AG04450 (cell line): Measurements from ENCODE around the gene CHAT. TPM values are rescaled to one million over a fixed set of nuclear protein-coding genes. Genes with fewer than 3 reads are reported as not detected.

Experiments
- CTCF ChIA-PET: fragments of 300-600, 350-600 bp; formaldehyde crosslinking; extraction: SDS; loops from one replicate; lab custom pipeline; 2022; ENCODE audit warnings: antibody characterized with exemption, inconsistent platforms; lab: Charles Lee
- POLR2A ChIA-PET: fragments of 350-600 bp; formaldehyde crosslinking; extraction: SDS; loops from one replicate; lab custom pipeline; 2021; ENCODE audit warnings: antibody characterized with exemption, inconsistent platforms; lab: Yijun Ruan, JAX
- DNase-seq: peaks from one replicate; pipeline ENCODE4 v3.0.0-alpha.2; 2011; ENCODE audit warnings: low read depth, low spot score
- H3K27ac ChIP-seq: one replicate; pipeline ENCODE4 v1.5.1; 2012; ENCODE audit warnings: low read depth, low read length, control low read depth
- H3K27me3 ChIP-seq: one replicate; pipeline ENCODE4 v1.6.0; 2012; ENCODE audit warnings: low read length; ENCODE audit not compliant: control insufficient read depth, insufficient read depth
- H3K4me3 ChIP-seq: 2 replicates; pipeline ENCODE4 v1.5.1; 2011; ENCODE audit warnings: mild to moderate bottlenecking, low read depth, low read length, control low read depth
- H3K9me3 ChIP-seq: 2 replicates; pipeline ENCODE4 v1.5.1; 2012; ENCODE audit warnings: low read length; ENCODE audit not compliant: control insufficient read depth, insufficient read depth
- CTCF ChIP-seq: IDR thresholded peaks from 2 replicates; pipeline ENCODE4 v1.5.1; 2011; ENCODE audit warnings: low read depth, low read length, control low read depth, inconsistent platforms
- polyA plus RNA-seq: library from polyadenylated mRNA; depleted of rRNA; stranded (reverse); fragments of >200 nt; gene quantifications from 2 replicates; pipeline ENCODE4 v1.2.3, GENCODE V29; 2011

The CHAT gene
- polyA plus RNA-seq, 1 experiment: not detected

- ChIA-PET CTCF (no interaction called here), POLR2A (no interaction called here)
- H3K27ac ChIP-seq: no peak overlapping the region
- H3K4me3 ChIP-seq: no peak overlapping the region
- TF ChIP-seq CTCF: no peak
- DNase-seq: no peak
- H3K9me3 ChIP-seq: no peaks in the 10 kb centered on the region
- H3K27me3 ChIP-seq: peaks cover 50% of the 10 kb centered on the region
Observed at GRCh38 chr10:49688920-49689319, 75.1 kb downstream of the CHAT start.

- CTCF ChIA-PET: no interaction called here
- Histone ChIP-seq H3K9me3 (no peaks in the 10 kb centered on the region), H3K27me3 (peaks cover 50% of the 10 kb centered on the region), H3K4me3 (no peak overlapping the region), H3K27ac (no peak overlapping the region)
- no peak for TF ChIP-seq CTCF
- POLR2A ChIA-PET: no interaction called here
- DNase-seq: no peak
Observed at GRCh38 chr10:49689882-49690510, 76.2 kb downstream of the CHAT start.

- DNase-seq: no peak
- Histone ChIP-seq H3K27me3 (peaks cover 54% of the 10 kb centered on the region), H3K27ac (no peak overlapping the region), H3K9me3 (no peaks in the 10 kb centered on the region), H3K4me3 (no peak overlapping the region)
- no peak for TF ChIP-seq CTCF
- CTCF ChIA-PET: no interaction called here
- POLR2A ChIA-PET: no interaction called here
Observed at GRCh38 chr10:49690698-49691356, 77.0 kb downstream of the CHAT start.

- ChIA-PET POLR2A (no interaction called here), CTCF (no interaction called here)
- no peak overlapping the region for H3K4me3 ChIP-seq
- no peaks in the 10 kb centered on the region for H3K9me3 ChIP-seq
- no peak overlapping the region for H3K27ac ChIP-seq
- H3K27me3 ChIP-seq: peaks cover 53% of the 10 kb centered on the region
- DNase-seq: no peak
- no peak for TF ChIP-seq CTCF
Observed at GRCh38 chr10:49691588-49691987, 77.8 kb downstream of the CHAT start.

- TF ChIP-seq CTCF: no peak
- ChIA-PET CTCF (no interaction called here), POLR2A (no interaction called here)
Observed at GRCh38 chr10:49694466-49694865, 80.6 kb downstream of the CHAT start.

More at GRCh38 chr10:49694466-49694865, 80.6 kb downstream of the CHAT start:
- no peak for DNase-seq
- Histone ChIP-seq H3K4me3 (no peak overlapping the region), H3K9me3 (no peaks in the 10 kb centered on the region), H3K27ac (no peak overlapping the region), H3K27me3 (peaks cover 33% of the 10 kb centered on the region)
